PC-3 (cell line): ENCODE data around the gene DHRS1.

Experiments
- EZH2 ChIP-seq: fragments of 300-600 bp; sonication (generic); IDR thresholded peaks from one replicate; pipeline ENCODE4 v1.6.1; 2017; ENCODE audit warnings: antibody characterized with exemption, mild to moderate bottlenecking, low read length; ENCODE audit not compliant: unreplicated experiment
- TF ChIP-seq, protein P1 (sequence below): fragments of 300-600 bp; sonication (generic); conservative IDR thresholded peaks from 2 replicates; pipeline ENCODE4 v1.5.1; 2017; ENCODE audit warnings: antibody characterized with exemption, low read depth, mild to moderate bottlenecking, low read length

DNA sequence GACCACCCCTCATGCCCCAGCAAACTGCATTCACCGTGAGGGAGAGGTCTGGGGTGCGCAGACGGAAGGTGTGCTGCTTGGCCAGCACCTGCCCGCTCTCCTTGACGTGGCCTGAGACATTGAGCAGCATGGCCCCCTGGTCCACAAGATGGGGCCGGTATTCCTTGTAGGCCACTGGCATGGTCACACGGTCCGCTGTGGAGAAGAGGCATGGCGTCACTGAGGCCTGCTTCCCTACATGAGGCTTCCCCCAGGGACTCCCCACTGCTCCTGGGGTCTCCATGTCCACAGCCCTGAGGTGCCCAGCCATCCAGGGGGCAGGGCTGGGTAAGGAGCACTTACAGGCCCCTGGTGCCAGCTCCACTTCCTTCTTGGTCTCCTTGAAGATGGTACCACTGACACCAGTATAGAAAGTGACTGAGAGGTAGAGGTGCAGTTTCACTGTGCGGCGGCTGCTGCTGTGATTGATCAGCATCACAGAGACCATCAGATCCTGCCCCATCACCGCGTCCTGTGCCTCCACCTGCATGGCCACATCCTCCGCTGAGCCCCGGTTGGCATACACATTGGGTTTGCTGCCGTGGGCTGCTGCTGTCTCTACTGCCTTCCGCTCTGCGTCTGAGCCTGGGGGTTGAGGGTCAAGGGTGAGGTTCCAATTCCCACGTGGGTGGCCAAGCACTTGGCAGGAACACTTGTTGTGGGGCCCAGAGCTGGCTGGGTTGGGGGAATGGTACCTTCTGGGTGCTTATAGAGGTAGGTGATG, 44.8 kb downstream of the DHRS1 start:
- TF ChIP-seq, protein P1, sequence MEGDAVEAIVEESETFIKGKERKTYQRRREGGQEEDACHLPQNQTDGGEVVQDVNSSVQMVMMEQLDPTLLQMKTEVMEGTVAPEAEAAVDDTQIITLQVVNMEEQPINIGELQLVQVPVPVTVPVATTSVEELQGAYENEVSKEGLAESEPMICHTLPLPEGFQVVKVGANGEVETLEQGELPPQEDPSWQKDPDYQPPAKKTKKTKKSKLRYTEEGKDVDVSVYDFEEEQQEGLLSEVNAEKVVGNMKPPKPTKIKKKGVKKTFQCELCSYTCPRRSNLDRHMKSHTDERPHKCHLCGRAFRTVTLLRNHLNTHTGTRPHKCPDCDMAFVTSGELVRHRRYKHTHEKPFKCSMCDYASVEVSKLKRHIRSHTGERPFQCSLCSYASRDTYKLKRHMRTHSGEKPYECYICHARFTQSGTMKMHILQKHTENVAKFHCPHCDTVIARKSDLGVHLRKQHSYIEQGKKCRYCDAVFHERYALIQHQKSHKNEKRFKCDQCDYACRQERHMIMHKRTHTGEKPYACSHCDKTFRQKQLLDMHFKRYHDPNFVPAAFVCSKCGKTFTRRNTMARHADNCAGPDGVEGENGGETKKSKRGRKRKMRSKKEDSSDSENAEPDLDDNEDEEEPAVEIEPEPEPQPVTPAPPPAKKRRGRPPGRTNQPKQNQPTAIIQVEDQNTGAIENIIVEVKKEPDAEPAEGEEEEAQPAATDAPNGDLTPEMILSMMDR: no peak
- TF ChIP-seq EZH2: no peak
